T-cell (primary cell): ENCODE measurements around the gene LOXHD1. TPM values are rescaled to one million over a fixed set of nuclear protein-coding genes. Genes with fewer than 3 reads are reported as not detected.

Experiments
- ATAC-seq, 4 experiments: fragments of 200-7000 bp in 3 of 4; fragments of 150-1000 bp in 1 of 4; cut with Tn5 transposase; replicated peaks in 1 of 4; 1 replicate in 3 of 4; 2 replicates in 1 of 4; pipeline ENCODE4 v1.10.0; 2021; ENCODE audit warnings: moderate library complexity in 3 of 4, mild to moderate bottlenecking in 2 of 4, moderate number of reproducible peaks in 1 of 4
- CTCF ChIA-PET, 2 donors: fragments of 300-600 bp; sonication (Branson Sonifier 250); formaldehyde crosslinking; loops; one replicate each; lab custom pipeline; 2022; ENCODE audit warnings: antibody characterized with exemption in 2 of 2; lab: Charles Lee
- POLR2A ChIA-PET, 2 donors: fragments of 300-600 bp; sonication (Branson Sonifier 250); formaldehyde crosslinking; loops; one replicate each; lab custom pipeline; 2022; ENCODE audit warnings: antibody characterized with exemption in 2 of 2; lab: Charles Lee
- DNase-seq, 35 experiments: peaks; one replicate each; pipeline versions ENCODE4 v3.0.0 to v3.0.0-alpha.2; 2013 to 2023
- H3K27ac ChIP-seq: one replicate; pipeline ENCODE4 v1.5.1; 2013; ENCODE audit warnings: low read length
- H3K27me3 ChIP-seq, 2 experiments: replicated peaks in 1 of 2; 1 replicate in 1 of 2; 2 replicates in 1 of 2; pipeline versions ENCODE4 v1.6.1 to v1.7.0; 2013; ENCODE audit warnings: low read length in 1 of 2, mixed read lengths in 1 of 2; ENCODE audit not compliant: control insufficient read depth in 2 of 2, insufficient read depth in 2 of 2; ENCODE audit errors: extremely low read depth in 1 of 2
- H3K36me3 ChIP-seq, 2 donors: 1 replicate in 1 of 2; 2 replicates in 1 of 2; pipeline versions ENCODE4 v1.6.1 to v1.7.0; 2013; ENCODE audit warnings: low read length in 1 of 2; ENCODE audit not compliant: control insufficient read depth in 2 of 2, insufficient read depth in 1 of 2; ENCODE audit errors: extremely low read depth in 1 of 2
- H3K4me1 ChIP-seq, 2 experiments: 1 replicate in 1 of 2; 2 replicates in 1 of 2; pipeline versions ENCODE4 v1.6.1 to v1.7.0; 2013; ENCODE audit warnings: low read length in 2 of 2, mixed read lengths in 1 of 2; ENCODE audit not compliant: insufficient read depth in 2 of 2, control insufficient read depth in 1 of 2; ENCODE audit errors: extremely low read depth in 1 of 2
- H3K4me3 ChIP-seq, 2 donors: 1 replicate in 1 of 2; 2 replicates in 1 of 2; pipeline versions ENCODE4 v1.5.1 to v1.7.0; 2013; ENCODE audit warnings: mild to moderate bottlenecking in 2 of 2, low read length in 1 of 2, moderate library complexity in 1 of 2; ENCODE audit not compliant: control insufficient read depth in 1 of 2; ENCODE audit errors: extremely low read depth in 1 of 2
- H3K9me3 ChIP-seq: 2 replicates; pipeline ENCODE4 v1.7.0; 2013
- H3K27ac Mint-ChIP-seq, 2 donors: one replicate each; pipeline ENCODE4 v1.8.0; 2020 to 2021; ENCODE audit warnings: mild to moderate bottlenecking in 2 of 2, mixed read lengths in 2 of 2
- H3K27me3 Mint-ChIP-seq, 2 donors: one replicate each; pipeline ENCODE4 v1.8.0; 2021 to 2022; ENCODE audit warnings: mixed read lengths in 2 of 2
- H3K36me3 Mint-ChIP-seq: one replicate; pipeline ENCODE4 v1.8.0; 2021; ENCODE audit warnings: mixed read lengths
- H3K4me1 Mint-ChIP-seq, 3 donors: one replicate each; pipeline ENCODE4 v1.8.0; 2020 to 2022; ENCODE audit warnings: mixed read lengths in 3 of 3, mild to moderate bottlenecking in 1 of 3
- H3K4me3 Mint-ChIP-seq, 3 donors: one replicate each; pipeline ENCODE4 v1.8.0; 2020 to 2022; ENCODE audit warnings: mild to moderate bottlenecking in 3 of 3, mixed read lengths in 3 of 3, moderate library complexity in 3 of 3
- H3K9me3 Mint-ChIP-seq, 3 donors: one replicate each; pipeline ENCODE4 v1.8.0; 2020 to 2022; ENCODE audit warnings: mixed read lengths in 3 of 3
- WGBS: methylation state at CpG from one replicate; pipeline ENCODE4 v1.1.5; 2013; ENCODE audit warnings: missing lambda C conversion rate; ENCODE audit not compliant: insufficient coverage; 5-methylcytosine and 5-hydroxymethylcytosine counted together
- total RNA-seq, 35 experiments: library from RNA in 6 of 35; stranded (reverse) in 6 of 35; fragments of 120-200 nt in 1 of 35; gene quantifications; one replicate each; pipeline versions ENCODE4 v1.2.1 to v1.2.4 and lab custom pipeline; 2013 to 2026

LOXHD1 gene
- total RNA-seq, 5 donors from 2014 or later (not counting 1 experiment from before 2014, with no cell fraction given) = 0.07 to 0.21 (median 0.15) TPM; not detected in 1

GRCh38 chr18:46528037-46528436, 129.0 kb downstream of the LOXHD1 start:
- ChIA-PET POLR2A (no interaction called here), CTCF (interaction anchor here in 1 of 2 donors (0.7 kb wide), 1 partner anchor 132 kb away, joined by 3 read pairs; no protein-coding TSS in a partner anchor)
- Mint-ChIP-seq H3K9me3 (no peaks in the 10 kb centered on the region), H3K4me3 (no peak overlapping the region), H3K27ac (no peak overlapping the region), H3K27me3 (peaks cover 4 to 16% of the 10 kb centered on the region in 2 donors), H3K36me3 (no peaks in the 10 kb centered on the region), H3K4me1 (no peaks in the 10 kb centered on the region)
- Histone ChIP-seq H3K9me3 (no peaks in the 10 kb centered on the region), H3K4me3 (no peak overlapping the region), H3K27ac (no peak overlapping the region), H3K4me1 (no peaks in the 10 kb centered on the region), H3K27me3 (peaks cover 0 to 13% of the 10 kb centered on the region in 2 experiments), H3K36me3 (no peaks in the 10 kb centered on the region)
- no peak for DNase-seq
- no peak for ATAC-seq
- 67% methylated on average over 1 of the region's 3 CpGs for WGBS

GRCh38 chr18:46519870-46520269, 137.2 kb downstream of the LOXHD1 start:
- no peaks in the 10 kb centered on the region for H3K9me3 ChIP-seq
- no peaks in the 10 kb centered on the region for H3K36me3 ChIP-seq
- POLR2A ChIA-PET = no interaction called here
- CTCF ChIA-PET = no interaction called here
- Mint-ChIP-seq H3K27ac (no peak overlapping the region), H3K4me3 (no peak overlapping the region), H3K27me3 (peaks cover 3 to 16% of the 10 kb centered on the region in 2 donors), H3K36me3 (no peaks in the 10 kb centered on the region), H3K4me1 (no peaks in the 10 kb centered on the region), H3K9me3 (peaks cover 0 to 5% (median 0%) of the 10 kb centered on the region in 3 donors)
- 68% methylated on average over 5 of the region's 7 CpGs for WGBS
- DNase-seq = no peak
- H3K27ac ChIP-seq = no peak overlapping the region
- no peak for ATAC-seq
- peaks cover 0 to 21% of the 10 kb centered on the region in 2 experiments for H3K27me3 ChIP-seq
- no peaks in the 10 kb centered on the region for H3K4me1 ChIP-seq
- H3K4me3 ChIP-seq = no peak overlapping the region

- ChIA-PET CTCF (no interaction called here), POLR2A (no interaction called here)
- 53% methylated on average over 6 of the region's 6 CpGs for WGBS
- Mint-ChIP-seq H3K27ac (no peak overlapping the region), H3K36me3 (no peaks in the 10 kb centered on the region), H3K9me3 (peaks cover 0 to 5% (median 0%) of the 10 kb centered on the region in 3 donors), H3K4me1 (no peaks in the 10 kb centered on the region), H3K4me3 (no peak overlapping the region), H3K27me3 (peaks cover 3 to 15% of the 10 kb centered on the region in 2 donors)
- Histone ChIP-seq H3K9me3 (no peaks in the 10 kb centered on the region), H3K4me1 (no peaks in the 10 kb centered on the region), H3K27ac (no peak overlapping the region), H3K27me3 (peaks cover 0 to 20% of the 10 kb centered on the region in 2 experiments), H3K36me3 (no peaks in the 10 kb centered on the region), H3K4me3 (no peak overlapping the region)
- ATAC-seq = no peak
- DNase-seq = no peak
Observed at GRCh38 chr18:46518438-46518837, 138.6 kb downstream of the LOXHD1 start.

GRCh38 chr18:46516555-46516954, 140.5 kb downstream of the LOXHD1 start:
- CTCF ChIA-PET = no interaction called here
- H3K27me3 Mint-ChIP-seq = peaks cover 11 to 20% of the 10 kb centered on the region in 2 donors
- POLR2A ChIA-PET = no interaction called here
- no peak overlapping the region for H3K27ac Mint-ChIP-seq
- Histone ChIP-seq H3K9me3 (no peaks in the 10 kb centered on the region), H3K4me1 (no peaks in the 10 kb centered on the region), H3K27ac (no peak overlapping the region), H3K27me3 (peaks cover 0 to 19% of the 10 kb centered on the region in 2 experiments), H3K4me3 (no peak overlapping the region), H3K36me3 (no peaks in the 10 kb centered on the region)
- H3K36me3 Mint-ChIP-seq = no peaks in the 10 kb centered on the region
- ATAC-seq = no peak
- no peaks in the 10 kb centered on the region for H3K4me1 Mint-ChIP-seq
- H3K4me3 Mint-ChIP-seq = no peak overlapping the region
- DNase-seq = no peak
- peaks cover 3 to 13% (median 7%) of the 10 kb centered on the region in 3 donors for H3K9me3 Mint-ChIP-seq

GRCh38 chr18:46510386-46510785, 146.6 kb downstream of the LOXHD1 start:
- H3K27ac Mint-ChIP-seq = no peak overlapping the region
- Histone ChIP-seq H3K4me3 (no peak overlapping the region), H3K9me3 (no peaks in the 10 kb centered on the region), H3K4me1 (no peaks in the 10 kb centered on the region), H3K27me3 (peaks cover 0 to 30% of the 10 kb centered on the region in 2 experiments), H3K27ac (no peak overlapping the region), H3K36me3 (no peaks in the 10 kb centered on the region)
- H3K4me3 Mint-ChIP-seq = no peak overlapping the region
- POLR2A ChIA-PET = no interaction called here
- H3K27me3 Mint-ChIP-seq = peaks cover 13 to 19% of the 10 kb centered on the region in 2 donors
- WGBS = 41% methylated on average over 3 of the region's 6 CpGs
- no peak for ATAC-seq
- H3K9me3 Mint-ChIP-seq = peaks cover 3 to 7% (median 7%) of the 10 kb centered on the region in 3 donors
- no peaks in the 10 kb centered on the region for H3K36me3 Mint-ChIP-seq
- no peak for DNase-seq
- no peaks in the 10 kb centered on the region for H3K4me1 Mint-ChIP-seq
- CTCF ChIA-PET = no interaction called here

GRCh38 chr18:46509530-46509929, 147.5 kb downstream of the LOXHD1 start:
- H3K4me3 ChIP-seq = no peak overlapping the region
- Mint-ChIP-seq H3K9me3 (peaks cover 3 to 7% (median 7%) of the 10 kb centered on the region in 3 donors), H3K4me1 (no peaks in the 10 kb centered on the region), H3K36me3 (no peaks in the 10 kb centered on the region), H3K27ac (no peak overlapping the region), H3K4me3 (no peak overlapping the region), H3K27me3 (peaks cover 14 to 19% of the 10 kb centered on the region in 2 donors)
- H3K27ac ChIP-seq = no peak overlapping the region
- 96% methylated on average over 4 of the region's 6 CpGs for WGBS
- POLR2A ChIA-PET = no interaction called here
- DNase-seq (no peak), ATAC-seq (no peak)
- no peaks in the 10 kb centered on the region for H3K36me3 ChIP-seq
- no peaks in the 10 kb centered on the region for H3K9me3 ChIP-seq
- no peaks in the 10 kb centered on the region for H3K4me1 ChIP-seq
- CTCF ChIA-PET = no interaction called here
- H3K27me3 ChIP-seq = peaks cover 0 to 30% of the 10 kb centered on the region in 2 experiments
